Panc1 (cell line): ENCODE measurements around the gene CRYGS. TPM values are rescaled to one million over a fixed set of nuclear protein-coding genes. Genes with fewer than 3 reads are reported as not detected.
A peak's percentile ranks its signal among the peaks of the same experiment; 100 is the strongest.

Source experiments
- ATAC-seq: fragments of 200-7000 bp; cut with Tn5 transposase; 2 replicates; pipeline ENCODE4 v1.9.1; 2020; ENCODE audit warnings: mild to moderate bottlenecking, moderate library complexity
- BruUV-seq: library from RNA; stranded (reverse); fragments of 400-500 nt; replicated peaks from 2 replicates; lab custom pipeline; 2021; lab: Mats Ljungman, UMichigan
- CTCF ChIA-PET: fragments of 300-600 bp; sonication (Branson Sonifier 250); formaldehyde crosslinking; loops from one replicate; lab custom pipeline; 2022; ENCODE audit warnings: antibody characterized with exemption; lab: Charles Lee
- POLR2A ChIA-PET: fragments of 300-600 bp; sonication (Branson Sonifier 250); formaldehyde crosslinking; loops from one replicate; lab custom pipeline; 2022; ENCODE audit warnings: antibody characterized with exemption; lab: Charles Lee
- DNase-seq: peaks from one replicate; pipeline ENCODE4 v3.0.0-alpha.2; 2010; ENCODE audit warnings: low read depth, low spot score
- H3K27ac ChIP-seq: 2 replicates; pipeline ENCODE4 v1.5.1; 2011; ENCODE audit warnings: mild to moderate bottlenecking, low read length, inconsistent platforms
- H3K27me3 ChIP-seq: fragments of 200-500 bp; sonication (Bioruptor generic); 2 replicates; pipeline ENCODE4 v1.6.0; 2014; ENCODE audit warnings: low read length, inconsistent platforms; ENCODE audit not compliant: control insufficient read depth, insufficient read depth
- H3K36me3 ChIP-seq: fragments of 200-500 bp; sonication (Bioruptor generic); 2 replicates; pipeline ENCODE4 v1.5.1; 2014; ENCODE audit warnings: inconsistent platforms, mild to moderate bottlenecking, low read length, moderate library complexity; ENCODE audit not compliant: control insufficient read depth, insufficient read depth
- H3K4me1 ChIP-seq: 2 replicates; pipeline ENCODE4 v1.5.1; 2011; ENCODE audit warnings: inconsistent platforms, mild to moderate bottlenecking, low read length, moderate library complexity; ENCODE audit not compliant: control insufficient read depth, insufficient read depth
- H3K4me3 ChIP-seq, 2 experiments: 2 replicates each; pipeline ENCODE4 v1.5.1; 2011 to 2012; ENCODE audit warnings: low read depth in 2 of 2, low read length in 2 of 2, mild to moderate bottlenecking in 2 of 2, inconsistent platforms in 1 of 2, moderate library complexity in 1 of 2
- H3K9me3 ChIP-seq: fragments of 200-500 bp; sonication (Bioruptor generic); 2 replicates; pipeline ENCODE4 v1.5.1; 2014; ENCODE audit warnings: low read depth, mild to moderate bottlenecking, inconsistent platforms, low read length, moderate library complexity; ENCODE audit not compliant: control insufficient read depth, insufficient read depth
- CTCF ChIP-seq: fragments of 450-650 bp; IDR thresholded peaks from 2 replicates; pipeline ENCODE4 v1.5.1; 2017; ENCODE audit warnings: mild to moderate bottlenecking
- POLR2AphosphoS5 ChIP-seq: IDR thresholded peaks from 2 replicates; pipeline ENCODE4 v1.6.1; 2012; ENCODE audit warnings: mild to moderate bottlenecking, low read depth, low read length, moderate library complexity
- REST ChIP-seq, 2 experiments: IDR thresholded peaks; 2 replicates each; pipeline ENCODE4 v1.6.1; 2011 to 2012; ENCODE audit warnings: low read depth in 2 of 2, control low read depth in 1 of 2, low read length in 1 of 2, mild to moderate bottlenecking in 1 of 2, moderate library complexity in 1 of 2; ENCODE audit not compliant: insufficient read depth in 1 of 2
- SIN3A ChIP-seq: IDR thresholded peaks from 2 replicates; pipeline ENCODE4 v1.6.1; 2012; ENCODE audit warnings: low read depth, mild to moderate bottlenecking, low read length, moderate library complexity, borderline replicate concordance; ENCODE audit not compliant: insufficient read depth
- TCF7L2 ChIP-seq: IDR thresholded peaks from 2 replicates; pipeline ENCODE4 v1.6.1; 2011; ENCODE audit warnings: mild to moderate bottlenecking, low read depth, low read length, inconsistent platforms
- in situ Hi-C: cut with HindIII; loops from 2 replicates; pipeline ENCODE4 v1.10.0; 2016; ENCODE audit warnings: low sequenced_read_pairs, low pct_unique_long_range_greater_than_20kb
- intact Hi-C: fragments of 100-400 bp; cut with micrococcal nuclease; formaldehyde crosslinking; loops from one replicate; pipeline ENCODE4 v1.10.0; 2022; ENCODE audit not compliant: unreplicated experiment
- total RNA-seq: library from RNA; stranded (reverse); gene quantifications from one replicate; pipeline ENCODE4 v1.2.1, GENCODE V29; 2021; ENCODE audit not compliant: unreplicated experiment

The CRYGS gene
- total RNA-seq, 1 experiment from 2014 or later, result 2.8 TPM

- no peaks in the 10 kb centered on the region for H3K27me3 ChIP-seq
- POLR2A ChIA-PET, result interaction anchor here (0.5 kb wide), 1 partner anchor 441 kb away, joined by 4 read pairs; no protein-coding TSS in a partner anchor
These were observed 23.1 kb upstream of the CRYGS start, which contains the start of gene TBCCD1 for GRCh38 chr3:186567072-186567921. Gene TBCCD1 (minus strand): TSS chr3:186567339. CDS start chr3:186564329, 3,010 bp downstream.

More at GRCh38 chr3:186567072-186567921, 23.1 kb upstream of the CRYGS start, which contains the start of gene TBCCD1:
- DNase-seq (peak; percentile 69), ATAC-seq (peak; percentile 81)
- H3K36me3 ChIP-seq, result peaks cover 14% of the 10 kb centered on the region
- CTCF ChIA-PET, result interaction anchor here (0.6 kb wide), 2 partner anchors 18 to 641 kb away, joined by 3 to 7 read pairs; no protein-coding TSS in a partner anchor
- intact Hi-C loops, result no loop called here
- TF ChIP-seq CTCF (no peak), SIN3A (0 out of 2 replicates have a peak, but pooled peaks have one; percentile 69), TCF7L2 (peak; percentile 53; the same call in 1 of the 2 replicates), POLR2AphosphoS5 (peak; percentile 87), REST (IDR thresholded peaks at IDR 0.05; ENCODE audit: insufficient read depth in 1 of 2, low read depth in 2 of 2, low read length in 1 of 2) (no peak)
- peak within 1 kb of the TSS; percentile 78 to 86 for H3K4me3 ChIP-seq
- in situ Hi-C loops, result no loop called here
- BruUV-seq, result no TSS peak
- H3K4me1 ChIP-seq, result peaks cover 15% of the 10 kb centered on the region
- H3K9me3 ChIP-seq, result no peaks in the 10 kb centered on the region
- peak within 1 kb of the TSS; percentile 97 for H3K27ac ChIP-seq
